Activated T-helper 1 cell treated with Interleukin-2 at 50 U/mL for 16 hours (primary cell): ENCODE results near the gene AEBP2.
"Not testable (repeated sequence)": the region's sequence is repeated elsewhere in the genome, so short reads cannot be mapped to it uniquely, and the experiment has no call there.

Source experiments
- DNase-seq: peaks from one replicate; pipeline ENCODE4 v3.0.0-alpha.2; 2020; ENCODE audit warnings: low read depth

AEBP2 gene

GRCh38 chr12:19507823-19508222 lies 68.5 kb downstream of the AEBP2 start:
- no peak for DNase-seq

- DNase-seq: no peak
These were observed 71.2 kb downstream of the AEBP2 start for GRCh38 chr12:19510461-19510860.

- no peak for DNase-seq
These were observed 75.9 kb downstream of the AEBP2 start for GRCh38 chr12:19515179-19515578.

- DNase-seq: no peak
These were observed 78.3 kb downstream of the AEBP2 start for GRCh38 chr12:19517583-19517982.

DNA sequence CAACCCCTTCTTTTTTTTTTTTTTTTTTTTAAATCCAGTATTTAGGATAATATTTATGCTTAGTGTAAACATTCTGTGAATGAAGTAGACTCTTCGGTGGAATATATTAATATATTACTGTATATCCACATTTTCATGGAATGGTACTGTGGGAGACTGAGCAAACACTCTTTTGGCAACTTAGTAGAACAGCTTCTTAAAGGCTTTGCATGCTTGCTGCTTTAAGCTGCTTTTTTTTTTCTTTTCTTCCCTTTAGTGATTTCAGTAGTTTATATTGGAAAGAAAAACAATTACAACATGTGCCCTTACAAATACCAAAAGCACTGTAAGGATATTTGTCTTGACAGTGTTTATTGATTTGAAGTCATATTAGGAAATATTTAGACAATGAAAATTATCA lies 78.9 kb downstream of the AEBP2 start:
- DNase-seq: no peak

DNA sequence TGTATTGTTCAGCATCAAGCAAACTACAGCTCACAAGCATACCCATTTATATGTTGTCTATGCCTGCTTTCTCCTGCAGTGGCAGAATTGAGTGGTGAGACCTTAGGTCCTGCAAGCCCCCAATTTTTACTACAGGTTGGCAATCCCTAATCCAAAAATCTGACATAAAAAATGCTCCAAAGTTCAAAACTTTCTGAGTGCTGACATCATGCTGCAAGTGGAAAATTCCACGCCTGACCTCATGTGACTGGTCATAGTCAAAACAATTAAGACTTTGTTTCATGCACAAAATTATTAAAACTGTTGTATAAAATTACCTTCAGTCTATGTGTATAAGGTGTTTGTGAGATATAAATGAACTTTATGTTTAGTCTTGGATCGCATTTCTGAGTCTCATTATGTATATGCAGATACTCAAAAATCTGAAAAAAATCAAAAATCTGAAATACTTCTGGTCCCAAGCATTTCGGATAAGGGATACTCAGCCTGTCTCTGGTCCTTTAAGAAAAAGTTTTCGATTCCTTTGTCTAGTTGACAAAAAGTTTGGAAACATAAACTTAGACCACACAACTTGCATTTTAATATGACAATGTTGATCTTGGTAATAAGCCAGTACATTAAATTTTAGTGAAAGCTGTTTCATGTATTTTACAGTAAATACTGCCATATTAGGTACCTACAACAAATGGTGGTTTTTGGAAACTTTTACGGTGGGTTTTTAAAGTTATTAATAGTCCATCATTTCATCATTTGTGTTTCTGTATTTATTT lies 81.5 kb downstream of the AEBP2 start:
- no peak for DNase-seq

DNA sequence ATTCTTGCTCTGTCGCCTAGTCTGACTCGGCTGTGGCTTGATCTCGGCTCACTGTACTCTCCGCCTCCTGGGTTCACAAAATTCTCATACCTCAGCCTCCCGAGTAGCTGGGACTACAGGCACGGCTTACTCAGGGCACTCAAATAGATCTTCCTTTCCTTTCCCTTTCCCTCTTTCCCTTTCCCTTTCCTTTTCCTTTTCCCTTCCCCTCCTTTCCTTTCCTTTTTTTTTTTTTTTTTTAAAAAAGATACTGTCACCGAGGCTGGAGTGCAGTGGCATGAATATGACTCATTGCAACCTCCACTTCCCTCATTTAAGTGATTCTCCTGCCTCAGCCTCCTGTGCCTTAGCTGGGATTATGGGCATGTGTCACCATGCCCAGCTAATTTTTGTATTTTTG lies 86.0 kb downstream of the AEBP2 start:
- DNase-seq: no peak

DNA sequence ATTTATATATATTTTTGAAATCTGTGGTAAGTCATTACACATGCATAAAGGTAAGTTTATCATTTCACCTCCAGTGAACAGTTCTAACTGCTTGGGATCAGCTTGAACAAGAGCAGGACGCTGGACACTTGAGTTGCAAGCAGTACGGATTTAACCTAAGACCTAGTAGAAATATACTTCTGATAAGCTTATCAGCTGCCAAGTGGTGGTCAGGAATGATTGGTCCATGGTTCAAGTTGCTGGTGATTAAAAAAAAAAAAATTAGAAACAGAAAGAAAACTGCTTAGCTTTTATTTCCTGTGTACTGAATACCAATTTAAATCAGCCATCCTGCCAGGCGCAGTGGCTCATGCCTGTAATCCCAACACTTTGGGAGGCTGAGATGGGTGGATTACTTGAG lies 88.6 kb downstream of the AEBP2 start:
- no peak for DNase-seq

GRCh38 chr12:19528750-19529149 lies 89.5 kb downstream of the AEBP2 start:
- DNase-seq: no peak

- no peak for DNase-seq
These were observed 90.8 kb downstream of the AEBP2 start for GRCh38 chr12:19529951-19530636.

GRCh38 chr12:19530637-19531023 lies 91.3 kb downstream of the AEBP2 start:
- no peak for DNase-seq

DNA sequence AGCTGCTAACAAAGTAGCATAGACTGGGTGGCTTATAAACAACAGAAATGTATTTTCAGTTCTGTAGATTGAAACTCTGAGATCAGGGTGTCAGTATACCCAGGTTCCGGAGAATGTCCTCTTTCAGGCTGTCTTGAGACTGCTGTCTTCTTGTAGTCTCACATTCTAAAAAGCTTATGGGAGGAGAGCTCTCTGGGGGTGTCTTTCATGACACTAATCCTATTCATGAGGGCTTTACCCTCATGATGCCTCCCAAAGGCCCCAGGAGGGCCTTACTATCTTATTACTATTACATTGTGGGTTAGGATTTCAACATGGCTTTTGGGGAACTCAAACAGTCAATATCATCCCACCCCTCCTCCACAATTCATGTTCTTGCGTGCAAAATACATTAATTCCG lies 94.3 kb downstream of the AEBP2 start:
- DNase-seq: no peak

GRCh38 chr12:19539071-19539470 lies 99.8 kb downstream of the AEBP2 start:
- DNase-seq: no peak

GRCh38 chr12:19539836-19540235 lies 100.5 kb downstream of the AEBP2 start:
- no peak for DNase-seq

DNA sequence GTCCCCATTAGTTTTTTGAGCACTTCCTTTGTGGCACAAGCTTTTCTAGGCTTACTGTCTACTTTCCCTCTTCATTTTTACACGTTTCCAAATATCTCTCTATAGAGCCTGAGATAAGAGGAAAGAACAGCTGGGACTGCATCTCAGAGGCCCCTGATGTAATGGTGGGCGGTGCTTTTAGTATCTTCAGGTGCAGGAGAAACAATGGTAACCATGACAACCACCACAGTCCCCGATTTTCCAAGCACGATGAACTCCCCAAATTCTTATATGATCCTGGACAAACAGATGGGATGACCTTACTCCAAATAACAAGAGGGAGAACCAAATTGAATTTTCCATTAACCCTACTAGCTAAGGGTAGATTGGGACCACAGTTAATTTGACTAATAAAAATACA lies 103.3 kb downstream of the AEBP2 start:
- DNase-seq: no peak

- DNase-seq: no peak
These were observed 105.1 kb downstream of the AEBP2 start for GRCh38 chr12:19544353-19544752.

- DNase-seq: no peak
These were observed 106.0 kb downstream of the AEBP2 start for GRCh38 chr12:19545301-19545700.

DNA sequence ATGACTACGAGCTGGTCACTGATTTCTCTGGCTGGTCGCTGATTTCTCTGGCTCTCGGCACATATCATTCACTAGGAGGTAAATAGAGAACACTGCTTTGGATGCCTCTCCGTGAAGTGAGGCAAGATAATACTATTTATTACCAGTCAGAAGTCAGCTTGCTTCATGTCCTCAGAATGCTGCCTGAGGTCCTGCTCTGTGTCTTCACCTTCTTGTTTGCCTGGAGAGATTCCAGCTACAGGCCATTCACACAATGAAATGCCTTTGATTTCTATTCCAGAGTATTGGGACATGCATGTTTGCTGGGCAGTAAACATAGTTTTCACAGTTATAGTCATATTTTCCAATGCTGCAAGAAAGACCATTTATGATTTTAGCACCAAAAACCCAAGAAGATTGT lies 106.7 kb downstream of the AEBP2 start:
- no peak for DNase-seq

- DNase-seq: no peak
These were observed 107.4 kb downstream of the AEBP2 start for GRCh38 chr12:19546611-19547162.

DNA sequence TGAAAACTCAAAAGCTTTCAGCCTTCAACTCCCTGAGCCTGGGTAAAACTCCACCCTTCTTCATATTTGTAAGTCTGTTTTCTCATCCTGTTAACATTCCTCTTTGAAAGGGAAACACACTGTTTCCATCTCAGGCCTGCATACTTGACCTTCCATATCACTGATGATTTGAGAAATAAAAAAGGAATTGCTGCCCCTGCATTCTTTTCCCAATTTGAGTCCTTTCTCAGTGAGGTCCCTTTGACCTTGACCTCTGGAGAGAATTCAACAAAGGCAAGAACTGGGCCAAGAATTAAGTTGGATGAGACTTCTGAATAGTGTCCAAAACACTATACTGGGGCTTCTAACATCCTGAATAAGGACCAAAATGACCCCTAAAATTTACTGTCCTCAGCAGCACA lies 108.0 kb downstream of the AEBP2 start:
- DNase-seq: no peak

- no peak for DNase-seq
These were observed 109.5 kb downstream of the AEBP2 start for GRCh38 chr12:19548834-19549233.

DNA sequence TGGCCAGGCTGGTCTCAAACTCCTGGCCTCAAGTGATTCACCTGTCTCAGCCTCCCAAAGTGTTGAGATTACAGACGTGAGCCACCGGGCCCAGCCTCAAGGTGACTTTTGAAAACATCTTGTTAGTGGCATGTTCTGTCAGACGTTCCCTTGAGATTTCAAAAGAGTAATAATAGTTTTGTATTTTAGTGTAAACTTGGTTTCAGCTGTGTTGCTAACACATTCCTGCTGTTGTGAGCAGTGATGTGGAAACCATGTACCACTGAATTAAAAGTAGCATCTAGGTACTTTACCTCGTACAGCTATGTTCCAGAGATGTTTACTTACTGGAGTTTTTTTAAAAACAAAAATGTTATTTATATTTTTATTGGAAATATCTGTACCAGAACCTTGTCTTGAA lies 111.3 kb downstream of the AEBP2 start:
- no peak for DNase-seq

DNA sequence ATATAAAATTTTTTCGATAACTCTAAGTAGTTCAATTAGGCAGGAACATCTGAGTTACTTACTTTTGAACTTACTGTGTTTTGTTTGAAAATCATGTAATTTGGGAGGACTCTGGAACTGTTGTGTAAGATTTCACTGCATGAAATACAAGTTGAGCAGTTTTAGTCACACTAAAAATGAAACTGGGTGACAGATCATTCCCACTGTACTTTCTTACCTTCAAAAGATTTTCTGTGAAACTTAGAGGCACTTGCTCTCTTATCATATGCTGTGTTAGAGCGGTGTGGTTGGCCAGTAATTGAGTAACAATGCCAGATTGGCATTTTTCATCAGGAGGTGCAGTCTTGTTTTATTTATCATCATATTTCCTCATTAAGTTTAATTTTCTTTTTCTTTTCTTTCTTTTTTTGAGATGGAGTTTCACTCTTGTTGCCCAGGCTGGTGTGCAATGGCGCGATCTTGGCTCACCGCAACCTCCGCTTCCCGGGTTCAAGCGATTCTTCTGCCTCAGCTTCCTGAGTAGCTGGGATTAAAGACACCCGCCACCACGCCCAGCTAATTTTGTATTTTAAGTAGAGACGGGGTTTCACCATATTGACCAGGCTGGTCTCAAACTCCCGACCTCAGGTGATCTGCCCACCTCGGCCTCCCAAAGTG lies 113.3 kb downstream of the AEBP2 start:
- not testable (repeated sequence) for DNase-seq
